ENCODE data around the gene PSMG3.

The PSMG3 gene

GRCh38 chr7:1532456-1533254 lies 37.2 kb downstream of the PSMG3 start:
- H3K4me1 ChIP-seq (ENCODE audit: control insufficient read depth, insufficient read depth, low read length), result peaks cover 25% of the 10 kb centered on the region
- CTCF ChIA-PET, result interaction anchor here (0.6 to 2.4 kb wide), 4 partner anchors 17 to 32 kb away, joined by 3 to 11 read pairs (median 3); partner anchors contain the start of gene TMEM184A
- TF ChIP-seq PRDM10 (tag by site-specific recombination; IDR thresholded peaks at IDR 0.05) (peak; percentile 91), WT1 (tag by site-specific recombination; IDR thresholded peaks at IDR 0.05) (0 out of 2 replicates have a peak, but pooled peaks have one; percentile 16), PRDM1 (tag by site-specific recombination; IDR thresholded peaks at IDR 0.05) (peak; percentile 85), ZNF610 (tag by site-specific recombination; IDR thresholded peaks at IDR 0.05; ENCODE audit: borderline replicate concordance) (no peak), ZBTB26 (tag by site-specific recombination; optimal IDR thresholded peaks at IDR 0.05) (peak; percentile 17), TSHZ1 (tag by site-specific recombination; IDR thresholded peaks at IDR 0.05; ENCODE audit: borderline replicate concordance) (no peak), SP7 (tag by site-specific recombination; IDR thresholded peaks at IDR 0.05) (0 out of 2 replicates have a peak, but pooled peaks have one; percentile 13), AEBP2 (tag by site-specific recombination; IDR thresholded peaks at IDR 0.05; ENCODE audit: borderline replicate concordance) (no peak), ZSCAN18 (tag by site-specific recombination; IDR thresholded peaks at IDR 0.05) (no peak), ZNF280D (tag by site-specific recombination; IDR thresholded peaks at IDR 0.05) (no peak), BCL11A (tag by site-specific recombination; IDR thresholded peaks at IDR 0.05; ENCODE audit: low read depth) (no peak), KLF1 (tag by site-specific recombination; IDR thresholded peaks at IDR 0.05) (peak; percentile 48), ZNF791 (tag by site-specific recombination; IDR thresholded peaks at IDR 0.05) (no peak), ZNF692 (tag by site-specific recombination; IDR thresholded peaks at IDR 0.05) (peak; percentile 79; the same call in 1 of the 2 replicates), HIC1 (tag by site-specific recombination; IDR thresholded peaks at IDR 0.05) (0 out of 2 replicates have a peak, but pooled peaks have one; percentile 20), ZNF707 (tag by site-specific recombination; IDR thresholded peaks at IDR 0.05) (no peak)

More at GRCh38 chr7:1532456-1533254, 37.2 kb downstream of the PSMG3 start:
- peak overlapping the region; percentile 62 for H3K27ac ChIP-seq (ENCODE audit: extremely low read depth, low read depth, low read length)
- peak overlapping the region; percentile 71 for H3K4me3 ChIP-seq (ENCODE audit: low read depth, low read length)
- no peaks in the 10 kb centered on the region for H3K36me3 ChIP-seq (ENCODE audit: control insufficient read depth in 2 of 2, insufficient read depth in 1 of 2, low read length in 2 of 2)
- H3K9me3 ChIP-seq (ENCODE audit: control insufficient read depth, insufficient read depth, low read depth, low read length), result no peaks in the 10 kb centered on the region
- POLR2A ChIA-PET, result interaction anchor here (0.7 to 2.0 kb wide), 5 partner anchors 11 to 66 kb away, joined by 3 to 17 read pairs (median 3); partner anchors contain the start of genes INTS1 and TMEM184A

Data from HEK293 (cell line).